HL-60 (cell line): ENCODE results near the gene GMDS.

Experiments
- POLR2AphosphoS5 ChIP-seq: IDR thresholded peaks from 2 replicates; pipeline ENCODE4 v1.6.1; 2012; ENCODE audit warnings: low read depth
- TF ChIP-seq, protein P1 (sequence below): IDR thresholded peaks from one replicate; pipeline ENCODE4 v1.5.1; 2011; ENCODE audit warnings: low read length, control low read depth, inconsistent platforms; ENCODE audit not compliant: insufficient read depth
- TF ChIP-seq, protein P2 (sequence below): IDR thresholded peaks from 2 replicates; pipeline ENCODE4 v1.6.1; 2012; ENCODE audit warnings: low read depth; ENCODE audit not compliant: insufficient replicate concordance

DNA sequence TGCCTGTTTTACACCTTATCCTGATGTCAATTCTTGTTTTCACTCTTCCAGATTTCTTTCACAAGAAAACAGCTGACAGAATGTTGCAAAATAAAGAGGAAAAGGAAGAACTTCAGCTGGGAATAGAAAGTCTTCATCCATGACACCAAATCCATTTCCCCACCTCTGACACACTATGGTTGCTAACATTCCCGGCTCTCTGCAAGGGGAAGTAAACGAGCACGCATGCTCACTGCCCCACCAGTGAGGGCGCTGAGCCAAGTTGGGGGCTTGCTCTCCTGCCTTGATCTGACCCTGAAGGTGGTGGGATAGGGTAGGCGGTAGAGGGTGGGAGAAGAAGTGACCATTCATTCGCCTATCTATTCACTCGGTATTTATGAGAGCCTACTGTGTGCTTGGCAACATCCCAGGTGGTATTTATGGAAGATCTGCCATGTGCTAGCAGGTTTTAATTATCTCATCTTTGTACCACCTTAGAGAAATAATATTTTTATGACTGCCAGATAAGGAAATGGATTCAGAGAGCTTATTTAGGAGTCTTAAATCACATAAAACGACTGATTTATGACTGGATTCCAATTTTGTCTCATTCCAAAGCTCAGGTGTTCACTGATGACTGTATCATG is 429.5 kb downstream of the GMDS start:
- TF ChIP-seq, protein P1, sequence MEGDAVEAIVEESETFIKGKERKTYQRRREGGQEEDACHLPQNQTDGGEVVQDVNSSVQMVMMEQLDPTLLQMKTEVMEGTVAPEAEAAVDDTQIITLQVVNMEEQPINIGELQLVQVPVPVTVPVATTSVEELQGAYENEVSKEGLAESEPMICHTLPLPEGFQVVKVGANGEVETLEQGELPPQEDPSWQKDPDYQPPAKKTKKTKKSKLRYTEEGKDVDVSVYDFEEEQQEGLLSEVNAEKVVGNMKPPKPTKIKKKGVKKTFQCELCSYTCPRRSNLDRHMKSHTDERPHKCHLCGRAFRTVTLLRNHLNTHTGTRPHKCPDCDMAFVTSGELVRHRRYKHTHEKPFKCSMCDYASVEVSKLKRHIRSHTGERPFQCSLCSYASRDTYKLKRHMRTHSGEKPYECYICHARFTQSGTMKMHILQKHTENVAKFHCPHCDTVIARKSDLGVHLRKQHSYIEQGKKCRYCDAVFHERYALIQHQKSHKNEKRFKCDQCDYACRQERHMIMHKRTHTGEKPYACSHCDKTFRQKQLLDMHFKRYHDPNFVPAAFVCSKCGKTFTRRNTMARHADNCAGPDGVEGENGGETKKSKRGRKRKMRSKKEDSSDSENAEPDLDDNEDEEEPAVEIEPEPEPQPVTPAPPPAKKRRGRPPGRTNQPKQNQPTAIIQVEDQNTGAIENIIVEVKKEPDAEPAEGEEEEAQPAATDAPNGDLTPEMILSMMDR = no peak
- no peak for TF ChIP-seq POLR2AphosphoS5
- TF ChIP-seq, protein P2, sequence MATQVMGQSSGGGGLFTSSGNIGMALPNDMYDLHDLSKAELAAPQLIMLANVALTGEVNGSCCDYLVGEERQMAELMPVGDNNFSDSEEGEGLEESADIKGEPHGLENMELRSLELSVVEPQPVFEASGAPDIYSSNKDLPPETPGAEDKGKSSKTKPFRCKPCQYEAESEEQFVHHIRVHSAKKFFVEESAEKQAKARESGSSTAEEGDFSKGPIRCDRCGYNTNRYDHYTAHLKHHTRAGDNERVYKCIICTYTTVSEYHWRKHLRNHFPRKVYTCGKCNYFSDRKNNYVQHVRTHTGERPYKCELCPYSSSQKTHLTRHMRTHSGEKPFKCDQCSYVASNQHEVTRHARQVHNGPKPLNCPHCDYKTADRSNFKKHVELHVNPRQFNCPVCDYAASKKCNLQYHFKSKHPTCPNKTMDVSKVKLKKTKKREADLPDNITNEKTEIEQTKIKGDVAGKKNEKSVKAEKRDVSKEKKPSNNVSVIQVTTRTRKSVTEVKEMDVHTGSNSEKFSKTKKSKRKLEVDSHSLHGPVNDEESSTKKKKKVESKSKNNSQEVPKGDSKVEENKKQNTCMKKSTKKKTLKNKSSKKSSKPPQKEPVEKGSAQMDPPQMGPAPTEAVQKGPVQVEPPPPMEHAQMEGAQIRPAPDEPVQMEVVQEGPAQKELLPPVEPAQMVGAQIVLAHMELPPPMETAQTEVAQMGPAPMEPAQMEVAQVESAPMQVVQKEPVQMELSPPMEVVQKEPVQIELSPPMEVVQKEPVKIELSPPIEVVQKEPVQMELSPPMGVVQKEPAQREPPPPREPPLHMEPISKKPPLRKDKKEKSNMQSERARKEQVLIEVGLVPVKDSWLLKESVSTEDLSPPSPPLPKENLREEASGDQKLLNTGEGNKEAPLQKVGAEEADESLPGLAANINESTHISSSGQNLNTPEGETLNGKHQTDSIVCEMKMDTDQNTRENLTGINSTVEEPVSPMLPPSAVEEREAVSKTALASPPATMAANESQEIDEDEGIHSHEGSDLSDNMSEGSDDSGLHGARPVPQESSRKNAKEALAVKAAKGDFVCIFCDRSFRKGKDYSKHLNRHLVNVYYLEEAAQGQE = no peak
